Measurements from ENCODE around the gene INSIG1.
A peak's percentile ranks its signal among the peaks of the same experiment; 100 is the strongest.

INSIG1 gene

DNA sequence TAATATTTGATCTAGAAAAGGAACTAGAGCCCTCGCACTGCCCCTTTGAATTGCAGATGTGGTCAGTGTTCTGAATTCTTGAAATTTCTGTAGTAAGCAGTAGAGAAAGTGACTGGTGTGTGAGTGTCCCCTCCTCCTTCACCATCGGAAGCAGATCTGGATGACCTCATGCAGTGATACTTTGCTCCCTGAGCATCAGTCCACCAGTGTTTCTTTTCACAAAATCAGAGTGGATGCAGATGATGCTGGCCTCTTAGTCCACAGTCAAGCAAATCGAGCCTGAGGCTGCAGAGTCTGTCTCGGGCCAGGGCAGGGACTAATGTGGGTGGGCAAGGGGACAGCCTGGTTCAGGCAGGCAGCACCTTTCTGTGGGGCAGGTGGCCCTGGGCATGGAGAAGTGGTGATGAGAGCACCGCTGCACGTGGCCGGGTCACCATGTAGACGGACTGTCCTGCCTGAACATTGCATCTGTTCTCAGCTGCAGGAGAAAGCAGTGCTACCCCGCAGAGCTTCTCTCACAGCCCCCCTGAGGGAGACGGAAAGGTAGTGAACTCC is 5.4 kb downstream of the INSIG1 start:
- no peak for DNase-seq (ENCODE audit: low spot score)

DNA sequence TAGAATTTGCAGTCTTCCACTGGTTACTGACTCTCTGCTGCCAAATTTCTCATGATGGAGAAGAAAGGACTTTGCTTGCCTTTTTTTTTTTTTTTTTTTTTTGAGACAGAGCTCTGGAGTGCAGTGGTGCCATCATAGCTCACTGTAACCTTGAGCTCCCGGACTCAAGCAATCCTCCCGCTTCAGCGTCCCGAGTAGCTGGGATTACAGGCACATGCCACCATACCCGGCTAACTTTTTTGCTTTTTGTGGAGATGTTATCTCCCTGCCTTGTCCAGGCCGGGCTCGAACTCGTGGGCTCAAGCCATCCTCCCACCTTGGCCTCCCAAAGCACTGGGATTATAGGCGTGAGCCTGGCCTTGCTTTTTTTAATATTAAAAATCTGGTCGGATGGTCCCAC is 6.2 kb downstream of the INSIG1 start:
- DNase-seq (ENCODE audit: low spot score) = no peak

DNA sequence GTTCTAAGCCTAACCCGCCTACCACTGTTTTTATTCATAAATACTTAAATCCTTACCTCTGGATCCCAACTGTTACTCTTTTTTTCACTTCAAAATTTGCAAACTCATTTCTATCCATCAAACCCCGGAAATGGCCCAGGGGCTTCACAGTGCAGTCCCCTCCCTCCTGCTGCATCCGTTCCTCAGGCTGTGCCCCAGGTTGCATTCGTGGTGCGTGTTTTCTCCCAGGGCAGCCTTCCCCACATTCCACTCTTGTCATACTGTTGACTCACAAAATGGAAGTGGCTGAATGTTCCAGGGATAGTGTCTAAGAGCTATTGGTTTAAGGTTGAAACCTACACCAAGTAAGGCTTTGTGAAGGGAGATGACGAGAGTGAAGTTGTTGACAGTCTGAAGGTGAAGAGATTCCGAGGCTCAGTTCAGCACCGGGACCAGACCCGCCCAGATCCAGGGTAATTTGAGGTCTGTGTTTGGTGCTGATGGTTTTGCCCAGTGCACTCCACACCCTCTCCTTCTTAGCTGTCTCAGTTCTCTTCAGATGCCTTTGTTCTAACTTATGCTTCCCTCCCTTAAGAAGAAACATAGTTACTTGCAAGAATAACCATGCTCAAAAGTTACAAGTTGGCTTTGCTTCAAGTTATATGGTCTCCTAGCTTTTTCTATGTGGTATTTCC is 7.7 kb downstream of the INSIG1 start:
- no peak for DNase-seq (ENCODE audit: low spot score)

DNA sequence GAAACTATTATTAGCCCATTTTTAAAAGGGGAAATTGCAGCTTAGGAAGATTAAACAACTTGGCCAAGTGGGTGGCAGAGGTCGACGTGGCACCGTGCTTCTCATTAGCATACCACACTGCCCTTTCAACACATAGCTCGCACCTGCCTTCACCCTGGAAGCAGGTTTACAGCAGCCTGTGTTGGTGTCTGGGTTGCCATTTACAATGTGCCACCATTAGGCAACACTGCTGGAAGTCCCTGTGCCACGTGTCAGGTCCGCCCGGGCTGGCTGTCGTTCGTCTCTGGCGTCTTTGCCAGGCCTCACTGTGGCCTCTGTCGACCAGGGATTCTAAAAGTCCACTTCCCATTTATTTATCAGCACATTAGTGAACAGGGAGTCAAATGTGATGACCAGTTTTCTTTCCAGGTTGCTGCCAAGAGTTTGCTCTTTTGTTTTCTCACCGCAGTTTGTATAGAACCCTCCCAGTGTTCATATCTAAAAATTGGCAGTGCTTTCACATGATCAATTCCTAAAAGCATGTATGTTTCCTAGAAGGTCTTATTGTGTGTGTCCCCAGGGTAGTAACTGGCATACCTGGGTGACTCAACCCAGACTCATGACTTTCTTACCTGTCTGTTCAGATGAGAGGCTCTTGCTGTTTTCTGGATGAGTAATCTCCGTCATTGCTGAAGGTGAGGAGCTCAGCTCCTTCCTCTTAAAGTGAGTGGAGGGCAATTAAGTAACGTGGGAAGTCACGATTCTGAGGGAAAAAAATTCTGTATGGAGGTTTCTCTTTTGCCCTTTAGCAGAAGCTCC is 9.2 kb downstream of the INSIG1 start:
- no peak for DNase-seq (ENCODE audit: low spot score)

DNA sequence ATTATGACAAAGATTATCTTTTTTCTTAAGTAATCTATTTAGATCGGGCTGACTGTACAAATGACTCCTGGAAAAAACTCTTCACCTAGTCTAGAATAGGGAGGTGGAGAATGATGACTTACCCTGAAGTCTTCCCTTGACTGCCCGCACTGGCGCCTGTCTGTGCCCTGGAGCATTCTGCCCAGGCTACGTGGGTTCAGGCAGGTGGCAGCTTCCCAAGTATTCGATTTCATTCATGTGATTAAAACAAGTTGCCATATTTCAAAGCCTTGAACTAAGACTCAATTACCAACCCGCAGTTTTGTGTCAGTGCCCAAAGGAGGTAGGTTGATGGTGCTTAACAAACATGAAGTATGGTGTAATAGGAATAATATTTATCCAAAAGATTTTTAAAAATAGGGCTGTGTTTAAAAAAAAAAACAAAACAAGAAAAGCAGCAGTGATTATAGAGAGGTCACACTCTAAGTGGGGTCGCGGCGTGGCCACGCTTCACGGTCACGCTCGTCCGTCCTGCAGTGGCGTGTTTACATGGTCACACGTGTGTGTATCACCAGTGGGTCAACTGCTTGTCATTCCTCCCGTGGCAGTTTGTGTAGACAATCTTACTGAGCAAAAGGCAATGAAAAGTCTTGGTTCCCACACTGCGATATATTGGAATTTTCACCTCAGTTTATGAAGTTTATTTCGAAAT is 10.8 kb downstream of the INSIG1 start:
- no peak for DNase-seq (ENCODE audit: low spot score)

DNA sequence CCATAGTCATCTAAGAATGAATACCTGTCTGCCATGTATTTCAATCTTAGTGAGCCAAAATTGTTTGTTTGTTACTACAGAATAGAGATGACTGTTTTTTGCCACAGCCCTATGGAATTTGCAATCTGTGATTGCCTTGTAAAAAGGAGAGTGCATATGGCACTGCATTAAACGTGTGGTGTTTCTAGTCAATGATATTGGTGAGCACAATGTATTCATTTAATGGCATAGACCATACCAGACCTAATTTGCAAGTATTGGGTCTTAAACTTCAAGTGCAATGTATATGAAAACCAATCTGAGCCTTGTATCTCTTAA is 11.3 kb downstream of the INSIG1 start:
- DNase-seq (ENCODE audit: low spot score) = no peak

DNA sequence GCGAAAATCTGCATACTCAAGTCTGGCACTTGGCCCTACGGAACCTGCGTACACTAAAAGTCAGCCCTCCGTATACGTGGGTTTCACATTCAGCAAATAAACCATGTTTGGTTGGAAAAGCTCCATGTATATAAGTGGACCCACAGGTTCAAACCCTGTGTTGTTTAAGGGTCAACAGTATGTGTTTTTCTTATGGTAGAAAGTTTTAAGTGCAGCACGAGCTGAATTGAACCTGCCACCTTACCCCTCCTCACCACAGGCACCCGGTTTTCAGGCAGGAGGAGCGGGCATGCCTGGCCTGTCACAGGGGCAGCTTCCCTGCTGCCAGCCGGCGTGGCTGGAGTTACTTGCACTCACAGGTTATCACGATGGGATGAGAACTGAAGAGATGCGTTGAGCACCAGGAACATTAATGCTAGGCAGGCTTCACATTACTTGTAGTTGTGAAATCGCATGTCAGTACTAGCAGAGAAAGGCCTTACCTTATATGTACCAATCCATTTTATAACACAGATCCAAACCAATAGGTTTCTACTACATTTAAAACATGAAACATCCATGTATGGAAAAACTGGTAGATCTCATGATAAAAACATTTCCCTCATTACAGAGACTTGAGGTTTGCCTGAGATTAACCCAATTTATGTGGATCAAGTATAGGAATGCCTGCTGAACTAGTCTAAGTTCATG is 12.9 kb downstream of the INSIG1 start:
- peak; percentile 26 for DNase-seq (ENCODE audit: low spot score)

DNA sequence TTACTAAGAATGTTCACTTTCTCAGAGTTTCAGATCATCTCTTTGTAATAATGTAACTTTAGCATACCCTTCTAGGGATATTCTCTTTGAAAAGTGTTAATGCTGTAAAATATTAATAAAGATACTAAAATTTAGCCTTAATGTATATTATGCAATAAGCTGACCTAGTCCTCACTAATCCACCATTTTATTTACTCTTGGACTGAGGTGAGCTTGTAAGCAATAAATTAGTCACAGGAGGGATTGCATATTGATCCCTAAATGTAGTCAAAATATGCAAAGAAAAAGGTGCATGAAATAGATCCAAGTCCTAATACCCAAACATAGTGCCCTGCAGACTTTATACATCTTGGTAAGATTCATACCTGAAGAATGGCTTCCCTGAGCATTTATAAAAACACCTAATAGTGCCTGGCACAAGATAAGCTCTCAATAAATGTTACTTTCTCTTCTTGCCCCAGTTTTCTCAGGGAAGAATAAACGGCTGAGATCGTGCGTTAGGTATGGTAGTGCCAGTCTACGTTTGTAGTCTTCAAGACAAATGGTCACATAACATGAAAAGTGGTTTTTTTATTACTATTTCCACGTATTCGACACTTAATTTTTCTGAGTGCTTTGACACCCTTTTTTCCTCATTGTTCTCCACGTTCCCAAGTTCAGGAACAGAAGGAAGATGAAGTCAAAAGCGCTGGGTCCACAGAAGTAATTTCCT is 14.3 kb downstream of the INSIG1 start:
- no peak for DNase-seq (ENCODE audit: low spot score)

DNA sequence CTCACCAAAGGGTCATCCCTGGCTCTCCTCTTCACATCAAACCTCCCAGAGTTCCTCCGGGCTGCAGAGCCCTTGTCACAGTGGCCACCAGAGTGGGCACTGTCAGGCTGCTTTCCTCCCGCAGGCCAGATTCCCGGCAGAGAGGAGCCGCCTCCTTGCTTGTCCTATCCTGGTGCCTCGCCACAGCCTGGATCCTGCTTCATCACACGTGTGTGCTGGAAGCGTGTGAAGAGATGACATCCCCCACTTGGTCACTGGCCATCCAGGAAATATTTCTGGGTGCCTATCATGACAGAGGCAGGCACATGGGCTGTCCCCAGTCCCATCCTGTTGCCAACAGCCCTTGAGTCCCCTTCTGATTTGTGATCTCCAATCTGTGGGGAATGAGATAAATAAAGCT is 15.0 kb downstream of the INSIG1 start:
- no peak for DNase-seq (ENCODE audit: low spot score)

DNA sequence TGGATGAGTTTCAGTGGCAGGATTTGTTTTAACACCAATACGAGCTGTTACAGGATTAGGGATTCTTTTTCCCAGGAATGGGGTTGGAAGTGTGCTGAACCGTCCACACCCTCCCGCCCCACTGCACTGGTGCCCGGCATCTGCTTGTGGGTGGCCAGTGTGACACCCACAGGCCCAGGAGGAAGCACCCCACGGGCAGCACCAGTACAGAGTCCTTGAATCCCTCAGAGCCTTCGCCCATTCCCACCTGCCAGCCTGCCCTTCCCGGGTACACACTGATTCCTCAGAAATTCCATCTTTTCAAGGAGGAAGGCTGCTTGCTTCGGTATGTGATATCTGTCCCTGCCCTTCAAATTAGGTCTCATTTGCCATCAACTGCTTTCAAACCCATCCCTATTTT is 15.4 kb downstream of the INSIG1 start:
- no peak for DNase-seq (ENCODE audit: low spot score)

DNA sequence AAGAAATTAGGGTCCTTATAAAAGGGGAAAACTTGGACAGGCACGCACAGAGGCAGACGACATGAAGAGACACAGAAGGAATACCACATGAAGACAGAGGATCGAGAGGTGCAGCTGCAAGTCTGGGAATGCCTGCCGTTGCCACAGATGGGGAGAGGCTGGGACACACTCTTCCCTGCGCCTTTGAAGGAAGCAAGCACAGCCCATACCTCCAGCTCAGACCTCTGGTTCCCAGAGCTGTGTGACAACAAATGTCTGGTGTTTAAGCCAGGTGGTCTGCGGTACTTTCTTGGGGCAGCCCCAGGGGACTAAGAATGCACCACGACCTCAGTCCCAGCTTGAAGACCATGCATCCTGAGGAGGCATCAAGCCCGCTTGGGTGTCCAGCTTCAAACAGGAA is 18.3 kb downstream of the INSIG1 start:
- no peak for DNase-seq (ENCODE audit: low spot score)

DNA sequence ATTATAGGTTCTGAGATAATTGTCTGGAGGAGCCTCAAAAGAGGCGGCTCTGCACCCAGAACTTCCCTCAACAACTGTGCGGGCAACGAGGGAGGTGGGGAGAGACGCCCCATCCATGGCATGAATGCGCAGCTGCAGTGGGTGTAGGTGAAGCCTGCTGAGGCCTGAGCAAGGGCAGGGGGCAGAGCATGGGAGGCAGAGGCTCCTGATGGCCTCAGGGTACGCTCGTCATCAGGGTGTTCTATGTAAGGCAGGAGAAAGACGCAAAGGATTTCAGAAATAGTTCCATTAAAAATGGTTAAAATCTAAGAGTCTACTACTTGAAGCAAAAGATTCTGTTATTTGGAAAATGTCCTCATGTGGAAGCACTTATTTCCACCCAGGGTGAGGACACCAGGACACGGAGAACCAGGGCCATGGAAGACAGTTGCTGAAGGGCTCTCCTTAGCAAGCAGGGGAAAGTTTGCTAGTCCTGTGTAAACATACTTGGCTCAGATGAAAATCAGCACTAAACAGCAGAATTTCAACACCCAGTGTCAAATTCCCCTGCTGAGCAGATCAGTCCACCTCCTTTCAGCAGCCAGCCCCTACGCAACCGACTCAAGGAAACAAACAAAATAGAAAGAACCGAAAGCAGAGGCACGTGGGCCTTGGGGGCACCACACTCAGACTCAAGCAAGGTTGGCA is 18.9 kb downstream of the INSIG1 start:
- no peak for DNase-seq (ENCODE audit: low spot score)

DNA sequence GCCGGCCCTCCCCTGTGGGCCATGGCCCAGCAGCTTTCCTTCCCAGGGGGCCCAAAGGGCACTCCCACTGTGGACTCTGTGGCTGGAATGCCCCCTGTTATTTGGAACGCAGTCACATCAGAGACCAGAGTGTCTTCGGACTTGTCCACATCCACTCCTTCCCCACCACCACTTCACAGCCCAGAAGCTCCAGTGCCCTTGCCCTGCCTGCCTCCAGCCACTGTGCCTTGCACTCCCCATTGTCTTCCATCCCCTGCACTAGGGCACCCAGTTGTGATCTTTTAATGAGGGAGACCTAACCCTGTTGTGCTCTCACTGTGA is 19.4 kb downstream of the INSIG1 start:
- DNase-seq (ENCODE audit: low spot score) = no peak

DNA sequence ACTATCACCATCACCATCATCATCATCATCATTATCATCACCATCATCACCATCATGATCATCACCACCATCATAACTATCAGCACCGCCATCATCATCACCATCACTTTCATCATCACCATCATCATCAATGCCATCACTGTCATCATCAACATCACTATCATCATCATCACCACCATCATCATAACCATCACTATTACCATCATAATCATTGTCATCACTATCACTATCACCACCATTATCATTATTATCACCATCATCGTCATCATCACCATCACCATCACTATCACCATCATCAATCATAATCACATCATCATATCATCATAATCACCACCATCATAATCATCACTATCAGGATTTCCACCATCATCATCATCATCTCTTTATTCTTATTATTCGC is 20.6 kb downstream of the INSIG1 start:
- no peak for DNase-seq (ENCODE audit: low spot score)

DNA sequence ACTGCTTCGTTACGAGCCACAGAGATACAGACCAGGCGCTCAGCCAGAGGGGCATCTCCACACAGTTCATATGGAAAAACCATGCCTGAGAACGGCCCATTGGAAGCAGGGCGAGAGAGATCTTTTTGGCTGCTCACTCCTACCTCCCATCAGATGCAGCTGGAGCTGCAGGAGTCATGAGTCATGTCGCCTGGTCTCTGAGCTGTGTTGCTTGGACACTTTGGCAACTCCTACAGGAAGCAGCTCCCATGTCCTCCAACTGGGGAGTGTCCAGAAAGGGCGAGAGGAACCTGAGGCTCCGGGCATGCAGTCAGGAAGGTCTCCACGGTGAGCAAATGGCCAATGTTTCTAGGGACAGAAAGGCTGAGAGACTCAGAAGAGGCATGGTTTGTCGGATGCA is 24.9 kb downstream of the INSIG1 start:
- no peak for DNase-seq (ENCODE audit: low spot score)

DNA sequence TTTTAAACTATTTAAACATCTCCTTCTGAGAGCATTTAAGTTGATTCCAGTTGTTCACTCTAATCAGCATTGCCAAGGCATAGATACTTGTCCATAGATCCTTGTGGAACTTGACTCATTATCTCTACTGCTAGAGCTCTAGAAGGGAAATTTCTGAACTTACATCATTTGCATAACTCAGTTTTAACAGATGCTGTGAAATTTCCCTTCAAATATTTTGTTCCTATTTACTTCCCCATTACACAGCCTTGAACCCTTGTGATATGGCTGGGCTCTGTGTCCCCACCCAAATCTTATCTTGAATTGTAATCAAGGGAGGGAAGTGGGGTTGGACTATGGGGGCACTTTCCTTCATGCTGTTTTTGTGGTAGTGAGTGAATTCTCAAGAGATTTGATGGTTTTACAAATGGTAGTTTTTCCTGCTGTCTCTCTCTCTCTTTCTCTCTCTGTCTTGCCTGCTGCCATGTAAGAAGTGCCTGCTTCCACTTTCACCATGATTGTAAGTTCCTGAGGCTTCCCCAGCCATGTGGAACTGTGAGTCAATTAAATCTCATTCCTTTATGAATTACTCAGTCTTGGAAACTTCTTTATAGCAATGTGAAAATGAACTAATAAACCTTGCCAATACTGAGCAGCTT is 25.4 kb downstream of the INSIG1 start:
- no peak for DNase-seq (ENCODE audit: low spot score)

DNA sequence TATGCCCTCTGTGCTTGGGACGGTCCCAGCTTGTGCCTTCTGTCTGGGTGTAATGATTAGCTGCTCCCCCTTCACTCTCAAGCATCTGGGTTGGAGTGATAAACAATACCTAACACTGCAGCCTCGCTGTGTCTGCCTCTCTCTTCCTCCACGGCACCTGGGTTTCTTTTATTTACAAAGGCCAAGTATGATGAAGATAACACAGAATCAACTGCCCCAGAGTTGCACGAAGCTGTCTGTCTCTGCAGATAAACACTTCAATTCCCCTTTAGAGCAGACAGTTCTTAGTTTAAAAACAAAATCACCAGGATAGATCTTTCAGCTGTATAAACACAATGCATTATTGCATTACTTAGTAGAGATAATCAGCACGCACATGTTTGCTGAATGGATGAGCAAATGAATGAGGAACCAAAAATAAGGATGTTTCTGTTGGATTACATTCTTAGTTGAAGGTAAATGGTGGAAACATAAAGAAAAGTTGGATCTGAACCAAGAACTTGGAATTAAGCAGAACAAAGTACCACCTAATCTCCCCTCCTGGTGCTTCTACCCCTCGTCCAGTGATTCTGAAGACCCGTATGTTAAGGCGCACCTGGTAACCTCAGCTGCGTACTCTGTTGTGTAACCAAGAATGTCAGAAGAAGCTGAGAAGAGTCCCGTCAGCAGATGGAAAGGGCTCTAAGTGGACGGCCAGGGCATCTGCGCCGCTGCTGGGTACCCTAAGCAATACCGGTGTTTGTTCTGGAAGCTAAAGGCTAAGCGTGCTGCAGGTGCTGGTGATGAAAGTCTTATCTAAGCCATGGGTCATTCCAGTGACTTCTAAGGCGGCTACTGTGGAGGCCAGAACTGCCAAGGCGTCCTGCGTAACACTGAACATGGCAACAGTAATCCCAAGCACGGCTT is 26.6 kb downstream of the INSIG1 start:
- no peak for DNase-seq (ENCODE audit: low spot score)

DNA sequence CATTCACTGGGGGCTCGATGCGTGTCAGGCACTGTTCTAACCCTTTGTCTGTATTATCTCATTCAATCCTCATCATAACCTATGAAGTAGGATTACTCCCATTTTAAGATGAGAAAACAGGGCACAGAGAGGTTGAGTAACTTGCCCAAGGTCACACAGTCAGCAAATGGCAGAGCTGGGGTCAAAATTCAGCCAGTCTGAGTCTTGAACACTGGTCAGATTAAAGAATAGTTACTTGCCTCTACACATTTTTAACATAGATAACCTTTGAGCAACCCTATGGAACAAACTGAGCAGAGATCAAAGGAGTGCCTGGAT is 27.2 kb downstream of the INSIG1 start:
- no peak for DNase-seq (ENCODE audit: low spot score)

DNA sequence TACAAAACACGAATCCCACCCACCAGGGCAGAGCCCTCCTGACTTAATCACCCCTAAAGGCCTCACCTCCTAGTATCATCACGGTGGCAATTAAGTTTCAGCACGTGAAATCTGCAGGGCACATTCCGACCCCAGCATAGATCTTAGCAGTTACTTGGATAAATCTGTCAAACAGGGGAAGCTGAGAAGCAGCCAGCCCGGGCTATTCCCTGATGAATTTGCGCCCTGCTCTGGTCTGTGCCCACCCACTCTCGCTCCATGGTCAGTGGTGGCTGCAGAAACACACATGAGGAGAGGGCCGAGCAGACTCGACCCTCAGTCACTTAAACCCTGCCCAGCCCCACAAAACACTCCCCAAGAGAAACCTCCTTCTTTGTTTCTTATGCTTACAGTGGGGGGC is 28.7 kb downstream of the INSIG1 start:
- DNase-seq (ENCODE audit: low spot score) = no peak

All from ecto neural progenitor cell (in vitro differentiated cells).